Fibroblast of pulmonary artery (primary cell): Measurements from ENCODE around the gene ARHGDIA.

Experiments
- DNase-seq: peaks from one replicate; pipeline ENCODE4 v3.0.0-alpha.2; 2010; ENCODE audit warnings: low read depth
- H3K4me3 ChIP-seq: replicated peaks from 2 replicates; pipeline ENCODE4 v1.5.1; 2011; ENCODE audit warnings: low read depth, mild to moderate bottlenecking, control low read depth, low read length, moderate library complexity
- TF ChIP-seq, protein P1 (sequence below): IDR thresholded peaks from 2 replicates; pipeline ENCODE4 v1.5.1; 2011; ENCODE audit warnings: mild to moderate bottlenecking, control low read depth, low read length, inconsistent platforms; ENCODE audit errors: missing control alignments

The ARHGDIA gene

GRCh38 chr17:81866440-81867169 is 4.5 kb downstream of the ARHGDIA start:
- DNase-seq, result peak; percentile 29
- TF ChIP-seq, protein P1, sequence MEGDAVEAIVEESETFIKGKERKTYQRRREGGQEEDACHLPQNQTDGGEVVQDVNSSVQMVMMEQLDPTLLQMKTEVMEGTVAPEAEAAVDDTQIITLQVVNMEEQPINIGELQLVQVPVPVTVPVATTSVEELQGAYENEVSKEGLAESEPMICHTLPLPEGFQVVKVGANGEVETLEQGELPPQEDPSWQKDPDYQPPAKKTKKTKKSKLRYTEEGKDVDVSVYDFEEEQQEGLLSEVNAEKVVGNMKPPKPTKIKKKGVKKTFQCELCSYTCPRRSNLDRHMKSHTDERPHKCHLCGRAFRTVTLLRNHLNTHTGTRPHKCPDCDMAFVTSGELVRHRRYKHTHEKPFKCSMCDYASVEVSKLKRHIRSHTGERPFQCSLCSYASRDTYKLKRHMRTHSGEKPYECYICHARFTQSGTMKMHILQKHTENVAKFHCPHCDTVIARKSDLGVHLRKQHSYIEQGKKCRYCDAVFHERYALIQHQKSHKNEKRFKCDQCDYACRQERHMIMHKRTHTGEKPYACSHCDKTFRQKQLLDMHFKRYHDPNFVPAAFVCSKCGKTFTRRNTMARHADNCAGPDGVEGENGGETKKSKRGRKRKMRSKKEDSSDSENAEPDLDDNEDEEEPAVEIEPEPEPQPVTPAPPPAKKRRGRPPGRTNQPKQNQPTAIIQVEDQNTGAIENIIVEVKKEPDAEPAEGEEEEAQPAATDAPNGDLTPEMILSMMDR, result no peak
- H3K4me3 ChIP-seq, result no peak overlapping the region

GRCh38 chr17:81865733-81866439 is 5.3 kb downstream of the ARHGDIA start:
- DNase-seq, result peak; percentile 36
- H3K4me3 ChIP-seq, result no peak overlapping the region
- TF ChIP-seq, protein P1, result no peak

DNA sequence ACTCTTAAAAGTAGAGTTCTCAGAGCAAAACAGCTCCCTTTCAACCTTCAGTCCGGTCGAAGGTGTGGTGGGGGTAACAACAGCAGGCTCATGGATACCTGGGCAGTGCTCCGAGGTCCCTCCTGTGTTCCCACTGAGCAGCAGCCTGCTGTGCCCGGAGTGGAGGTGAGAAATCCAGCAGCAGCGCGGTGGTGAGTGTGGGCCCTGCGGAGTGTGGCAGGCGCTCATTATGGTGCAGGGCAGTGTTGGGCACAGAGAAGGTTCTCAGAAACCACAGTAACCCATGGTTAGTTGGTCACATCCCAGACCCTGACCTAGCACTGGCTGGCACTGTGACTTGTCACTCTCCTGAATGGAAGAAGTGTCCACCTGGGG is 5.8 kb downstream of the ARHGDIA start:
- H3K4me3 ChIP-seq, result no peak overlapping the region
- DNase-seq, result no peak
- TF ChIP-seq, protein P1, result no peak

- no peak overlapping the region for H3K4me3 ChIP-seq
- DNase-seq, result no peak
- TF ChIP-seq, protein P1, result no peak
These were observed 7.0 kb downstream of the ARHGDIA start for GRCh38 chr17:81863833-81864768.

GRCh38 chr17:81863123-81863675 is 7.9 kb downstream of the ARHGDIA start:
- TF ChIP-seq, protein P1, result no peak
- H3K4me3 ChIP-seq, result no peak overlapping the region
- peak; percentile 33 for DNase-seq

- peak; percentile 100 for DNase-seq
- peak overlapping the region; percentile 62 for H3K4me3 ChIP-seq
- TF ChIP-seq, protein P1, result peak; percentile 13
These were observed 10.2 kb downstream of the ARHGDIA start for GRCh38 chr17:81860756-81861568.
